ENCODE measurements around the gene RENBP.
A peak's percentile ranks its signal among the peaks of the same experiment; 100 is the strongest.

The RENBP gene

GRCh38 chrX:153971450-153972367 lies 27.3 kb upstream of the RENBP start, which contains the start of gene HCFC1 (continued):
- TF ChIP-seq ZNF2 (tag by site-specific recombination; IDR thresholded peaks at IDR 0.05) (peak; percentile 68), ZNF785 (tag by site-specific recombination; IDR thresholded peaks at IDR 0.05) (peak; percentile 30; the same call in 1 of the 2 replicates), ZSCAN18 (tag by site-specific recombination; IDR thresholded peaks at IDR 0.05) (no peak), FEZF1 (tag by site-specific recombination; IDR thresholded peaks at IDR 0.05) (no peak), ZNF274 (IDR thresholded peaks at IDR 0.05; ENCODE audit: low read length) (no peak), ZNF274 (tag by site-specific recombination; IDR thresholded peaks at IDR 0.05; ENCODE audit: borderline replicate concordance) (no peak), ZNF112 (tag by site-specific recombination; IDR thresholded peaks at IDR 0.05) (no peak), ZNF629 (tag by site-specific recombination; IDR thresholded peaks at IDR 0.05) (peak; percentile 98), ZNF426 (tag by site-specific recombination; IDR thresholded peaks at IDR 0.05) (no peak), ZNF658 (tag by site-specific recombination; IDR thresholded peaks at IDR 0.05) (no peak), ZSCAN4 (tag by site-specific recombination; IDR thresholded peaks at IDR 0.05) (no peak; the same call in 1 of the 2 replicates), ZNF792 (tag by site-specific recombination; IDR thresholded peaks at IDR 0.05) (no peak), ZNF23 (tag by site-specific recombination; IDR thresholded peaks at IDR 0.05; ENCODE audit: borderline replicate concordance) (no peak), ZNF280D (tag by site-specific recombination; IDR thresholded peaks at IDR 0.05) (no peak), ZNF621 (tag by site-specific recombination; IDR thresholded peaks at IDR 0.05) (no peak), ZNF24 (tag by site-specific recombination; IDR thresholded peaks at IDR 0.05) (no peak), ZNF707 (tag by site-specific recombination; IDR thresholded peaks at IDR 0.05) (no peak), ZNF155 (tag by site-specific recombination; IDR thresholded peaks at IDR 0.05) (no peak), ZSCAN5A (tag by site-specific recombination; IDR thresholded peaks at IDR 0.05) (no peak; the same call in 1 of the 2 replicates), ZNF184 (tag by site-specific recombination; IDR thresholded peaks at IDR 0.05) (peak; percentile 72; the same call in 1 of the 2 replicates), SETDB1 (IDR thresholded peaks at IDR 0.05; ENCODE audit: insufficient read length, low read length) (no peak), ZNF48 (tag by site-specific recombination; IDR thresholded peaks at IDR 0.05) (no peak)
- TF ChIP-seq, protein P1, sequence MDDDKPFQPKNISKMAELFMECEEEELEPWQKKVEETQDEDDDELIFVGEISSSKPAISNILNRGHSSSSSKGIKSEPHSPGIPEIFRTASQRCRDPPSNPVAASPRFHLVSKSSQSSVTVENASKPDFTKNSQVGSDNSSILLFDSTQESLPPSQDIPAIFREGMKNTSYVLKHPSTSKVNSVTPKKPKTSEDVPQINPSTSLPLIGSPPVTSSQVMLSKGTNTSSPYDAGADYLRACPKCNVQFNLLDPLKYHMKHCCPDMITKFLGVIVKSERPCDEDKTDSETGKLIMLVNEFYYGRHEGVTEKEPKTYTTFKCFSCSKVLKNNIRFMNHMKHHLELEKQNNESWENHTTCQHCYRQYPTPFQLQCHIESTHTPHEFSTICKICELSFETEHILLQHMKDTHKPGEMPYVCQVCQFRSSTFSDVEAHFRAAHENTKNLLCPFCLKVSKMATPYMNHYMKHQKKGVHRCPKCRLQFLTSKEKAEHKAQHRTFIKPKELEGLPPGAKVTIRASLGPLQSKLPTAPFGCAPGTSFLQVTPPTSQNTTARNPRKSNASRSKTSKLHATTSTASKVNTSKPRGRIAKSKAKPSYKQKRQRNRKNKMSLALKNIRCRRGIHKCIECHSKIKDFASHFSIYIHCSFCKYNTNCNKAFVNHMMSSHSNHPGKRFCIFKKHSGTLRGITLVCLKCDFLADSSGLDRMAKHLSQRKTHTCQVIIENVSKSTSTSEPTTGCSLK (tag by site-specific recombination; IDR thresholded peaks at IDR 0.05) = no peak
- TF ChIP-seq, protein P2, sequence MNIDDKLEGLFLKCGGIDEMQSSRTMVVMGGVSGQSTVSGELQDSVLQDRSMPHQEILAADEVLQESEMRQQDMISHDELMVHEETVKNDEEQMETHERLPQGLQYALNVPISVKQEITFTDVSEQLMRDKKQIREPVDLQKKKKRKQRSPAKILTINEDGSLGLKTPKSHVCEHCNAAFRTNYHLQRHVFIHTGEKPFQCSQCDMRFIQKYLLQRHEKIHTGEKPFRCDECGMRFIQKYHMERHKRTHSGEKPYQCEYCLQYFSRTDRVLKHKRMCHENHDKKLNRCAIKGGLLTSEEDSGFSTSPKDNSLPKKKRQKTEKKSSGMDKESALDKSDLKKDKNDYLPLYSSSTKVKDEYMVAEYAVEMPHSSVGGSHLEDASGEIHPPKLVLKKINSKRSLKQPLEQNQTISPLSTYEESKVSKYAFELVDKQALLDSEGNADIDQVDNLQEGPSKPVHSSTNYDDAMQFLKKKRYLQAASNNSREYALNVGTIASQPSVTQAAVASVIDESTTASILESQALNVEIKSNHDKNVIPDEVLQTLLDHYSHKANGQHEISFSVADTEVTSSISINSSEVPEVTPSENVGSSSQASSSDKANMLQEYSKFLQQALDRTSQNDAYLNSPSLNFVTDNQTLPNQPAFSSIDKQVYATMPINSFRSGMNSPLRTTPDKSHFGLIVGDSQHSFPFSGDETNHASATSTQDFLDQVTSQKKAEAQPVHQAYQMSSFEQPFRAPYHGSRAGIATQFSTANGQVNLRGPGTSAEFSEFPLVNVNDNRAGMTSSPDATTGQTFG (tag by site-specific recombination; IDR thresholded peaks at IDR 0.05; ENCODE audit: borderline replicate concordance) = 0 out of 2 replicates have a peak, but pooled peaks have one; percentile 31
- TF ChIP-seq, protein P3, sequence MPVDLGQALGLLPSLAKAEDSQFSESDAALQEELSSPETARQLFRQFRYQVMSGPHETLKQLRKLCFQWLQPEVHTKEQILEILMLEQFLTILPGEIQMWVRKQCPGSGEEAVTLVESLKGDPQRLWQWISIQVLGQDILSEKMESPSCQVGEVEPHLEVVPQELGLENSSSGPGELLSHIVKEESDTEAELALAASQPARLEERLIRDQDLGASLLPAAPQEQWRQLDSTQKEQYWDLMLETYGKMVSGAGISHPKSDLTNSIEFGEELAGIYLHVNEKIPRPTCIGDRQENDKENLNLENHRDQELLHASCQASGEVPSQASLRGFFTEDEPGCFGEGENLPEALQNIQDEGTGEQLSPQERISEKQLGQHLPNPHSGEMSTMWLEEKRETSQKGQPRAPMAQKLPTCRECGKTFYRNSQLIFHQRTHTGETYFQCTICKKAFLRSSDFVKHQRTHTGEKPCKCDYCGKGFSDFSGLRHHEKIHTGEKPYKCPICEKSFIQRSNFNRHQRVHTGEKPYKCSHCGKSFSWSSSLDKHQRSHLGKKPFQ (tag by site-specific recombination; IDR thresholded peaks at IDR 0.05) = no peak; the same call in 1 of the 2 replicates
